Measurements from ENCODE around the gene ZNF740. TPM values are rescaled to one million over a fixed set of nuclear protein-coding genes. Genes with fewer than 3 reads are reported as not detected.

The ZNF740 gene
- total RNA-seq, 1 experiment from 2014 or later = 65.8 TPM

DNA sequence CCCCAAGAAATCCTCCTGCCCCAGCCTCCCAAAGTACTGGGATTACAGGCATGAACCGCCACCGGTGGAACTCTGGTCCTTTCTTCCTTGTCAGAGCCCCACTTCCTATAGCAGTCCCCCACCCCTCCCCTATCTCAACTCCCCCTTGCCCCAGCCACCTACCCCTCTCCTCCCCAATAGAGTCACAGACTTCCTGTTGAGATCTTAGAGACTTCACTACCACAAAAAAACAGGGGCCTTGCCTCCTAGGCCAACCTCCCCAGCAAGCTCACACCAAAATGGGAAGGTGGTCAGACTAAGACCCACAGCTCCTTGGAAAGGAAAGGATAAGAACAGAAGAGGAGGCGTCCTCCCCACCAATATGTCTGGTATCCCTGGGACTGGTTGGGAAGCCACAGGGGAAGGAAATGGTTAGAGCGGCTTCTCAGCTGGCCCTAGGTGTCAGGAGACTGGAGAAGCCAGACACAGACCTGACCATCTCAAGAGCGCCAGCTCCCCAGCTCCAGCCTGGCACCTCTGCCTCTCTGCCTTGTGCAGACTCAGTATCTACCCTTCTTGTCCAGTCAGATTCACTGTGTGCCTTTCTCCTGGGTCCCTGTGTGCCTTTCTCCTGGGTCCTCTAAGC, 18.1 kb downstream of the ZNF740 start:
- Histone ChIP-seq H3K4me1 (replicated peaks; ENCODE audit: insufficient read depth) (peaks cover 10% of the 10 kb centered on the region), H3K9me3 (ENCODE audit: insufficient read depth, low read depth) (no peaks in the 10 kb centered on the region), H2AFZ (no peak overlapping the region), H3F3A (ENCODE audit: insufficient read depth, low read depth) (peaks cover 5% of the 10 kb centered on the region; the same call in 1 of the 2 replicates), H3K27me3 (ENCODE audit: insufficient read depth, low read depth) (no peaks in the 10 kb centered on the region), H4K20me1 (ENCODE audit: insufficient read depth) (no peaks in the 10 kb centered on the region), H3K79me2 (ENCODE audit: low read depth) (no peaks in the 10 kb centered on the region), H3K9me2 (ENCODE audit: insufficient read depth) (no peaks in the 10 kb centered on the region), H3K36me3 (ENCODE audit: low read depth) (no peaks in the 10 kb centered on the region), H3K4me3 (no peak overlapping the region), H3K27ac (no peak overlapping the region), H3K4me2 (no peak overlapping the region)
- BruUV-seq (replicated peaks) = no TSS peak
- intact Hi-C loops (cut with micrococcal nuclease; ENCODE audit: unreplicated experiment) = no loop called here
- TF ChIP-seq, protein P1, sequence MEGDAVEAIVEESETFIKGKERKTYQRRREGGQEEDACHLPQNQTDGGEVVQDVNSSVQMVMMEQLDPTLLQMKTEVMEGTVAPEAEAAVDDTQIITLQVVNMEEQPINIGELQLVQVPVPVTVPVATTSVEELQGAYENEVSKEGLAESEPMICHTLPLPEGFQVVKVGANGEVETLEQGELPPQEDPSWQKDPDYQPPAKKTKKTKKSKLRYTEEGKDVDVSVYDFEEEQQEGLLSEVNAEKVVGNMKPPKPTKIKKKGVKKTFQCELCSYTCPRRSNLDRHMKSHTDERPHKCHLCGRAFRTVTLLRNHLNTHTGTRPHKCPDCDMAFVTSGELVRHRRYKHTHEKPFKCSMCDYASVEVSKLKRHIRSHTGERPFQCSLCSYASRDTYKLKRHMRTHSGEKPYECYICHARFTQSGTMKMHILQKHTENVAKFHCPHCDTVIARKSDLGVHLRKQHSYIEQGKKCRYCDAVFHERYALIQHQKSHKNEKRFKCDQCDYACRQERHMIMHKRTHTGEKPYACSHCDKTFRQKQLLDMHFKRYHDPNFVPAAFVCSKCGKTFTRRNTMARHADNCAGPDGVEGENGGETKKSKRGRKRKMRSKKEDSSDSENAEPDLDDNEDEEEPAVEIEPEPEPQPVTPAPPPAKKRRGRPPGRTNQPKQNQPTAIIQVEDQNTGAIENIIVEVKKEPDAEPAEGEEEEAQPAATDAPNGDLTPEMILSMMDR (conservative IDR thresholded peaks at IDR 0.05) = no peak
- no peak for TF ChIP-seq EZH2 (IDR thresholded peaks at IDR 0.05; ENCODE audit: low read depth)
- CTCF ChIA-PET = interaction anchor here (0.6 kb wide), 1 partner anchor 133 kb away, joined by 3 read pairs; no protein-coding TSS in a partner anchor
- POLR2A ChIA-PET (ENCODE audit: unreplicated experiment) = interaction anchor here (0.6 to 0.7 kb wide), 2 partner anchors 8 to 459 kb away, joined by 3 to 11 read pairs; no protein-coding TSS in a partner anchor
- no peak for DNase-seq

DNA sequence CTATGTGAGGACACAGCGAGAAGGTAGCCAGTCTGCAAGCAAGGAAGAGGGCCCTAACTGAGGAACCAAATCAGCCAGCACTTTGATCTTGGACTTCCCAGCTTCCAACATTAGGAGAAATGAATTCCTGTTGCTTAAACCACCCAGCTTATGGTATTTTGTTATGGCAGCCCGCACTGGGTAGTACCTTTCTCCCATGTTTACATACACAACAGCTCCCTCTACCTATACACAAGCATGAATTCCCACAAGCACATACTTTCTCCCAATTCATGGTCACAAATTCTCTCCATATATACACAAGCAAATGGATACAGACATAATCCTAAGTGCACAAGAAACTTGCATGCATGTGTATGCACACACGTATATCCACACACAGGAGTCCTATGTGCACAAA, 19.2 kb downstream of the ZNF740 start:
- H3K79me2 ChIP-seq (ENCODE audit: low read depth) = no peaks in the 10 kb centered on the region
- H3K4me1 ChIP-seq (replicated peaks; ENCODE audit: insufficient read depth) = peaks cover 10% of the 10 kb centered on the region
- intact Hi-C loops (cut with micrococcal nuclease; ENCODE audit: unreplicated experiment) = loop anchor here (10.0 kb wide), 1 partner anchor 135 kb away; no protein-coding TSS in a partner anchor
- ChIA-PET CTCF (no interaction called here), POLR2A (ENCODE audit: unreplicated experiment) (no interaction called here)
- H3K27me3 ChIP-seq (ENCODE audit: insufficient read depth, low read depth) = no peaks in the 10 kb centered on the region
- no peak overlapping the region for H3K4me2 ChIP-seq
- H3K27ac ChIP-seq = no peak overlapping the region
- H3K9me2 ChIP-seq (ENCODE audit: insufficient read depth) = 0 out of 2 replicates have a peak, but pooled peaks cover 3% of the 10 kb centered on the region
- H3K36me3 ChIP-seq (ENCODE audit: low read depth) = no peaks in the 10 kb centered on the region
- no peak overlapping the region for H3K4me3 ChIP-seq
- TF ChIP-seq, protein P1 (conservative IDR thresholded peaks at IDR 0.05) = no peak
- TF ChIP-seq EZH2 (IDR thresholded peaks at IDR 0.05; ENCODE audit: low read depth) = no peak
- H3K9me3 ChIP-seq (ENCODE audit: insufficient read depth, low read depth) = no peaks in the 10 kb centered on the region
- no TSS peak for BruUV-seq (replicated peaks)
- H3F3A ChIP-seq (ENCODE audit: insufficient read depth, low read depth) = peaks cover 1% of the 10 kb centered on the region; the same call in 1 of the 2 replicates
- H2AFZ ChIP-seq = no peak overlapping the region
- no peak for DNase-seq
- H4K20me1 ChIP-seq (ENCODE audit: insufficient read depth) = no peaks in the 10 kb centered on the region

DNA sequence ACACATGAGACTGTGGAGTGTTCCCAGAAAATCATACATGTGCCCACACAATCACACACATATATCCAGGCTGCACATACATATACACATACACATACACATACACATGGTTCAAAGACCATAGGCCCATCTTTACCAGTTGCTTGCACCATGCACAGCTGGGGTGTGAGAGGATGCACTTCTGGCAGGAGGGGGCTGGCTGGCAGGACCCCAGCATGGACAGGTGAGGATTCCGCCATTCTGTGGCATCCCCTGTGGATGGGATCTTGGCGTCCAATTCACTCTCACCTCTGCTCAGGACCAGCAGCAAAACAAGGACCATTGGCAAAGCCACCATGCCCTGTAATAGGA, 19.6 kb downstream of the ZNF740 start:
- ChIA-PET POLR2A (ENCODE audit: unreplicated experiment) (no interaction called here), CTCF (no interaction called here)
- H3K9me3 ChIP-seq (ENCODE audit: insufficient read depth, low read depth) = no peaks in the 10 kb centered on the region
- H3K27ac ChIP-seq = no peak overlapping the region
- no peaks in the 10 kb centered on the region for H4K20me1 ChIP-seq (ENCODE audit: insufficient read depth)
- H3K4me3 ChIP-seq = no peak overlapping the region
- H3K36me3 ChIP-seq (ENCODE audit: low read depth) = no peaks in the 10 kb centered on the region
- H3K4me1 ChIP-seq (replicated peaks; ENCODE audit: insufficient read depth) = peaks cover 10% of the 10 kb centered on the region
- H3K79me2 ChIP-seq (ENCODE audit: low read depth) = no peaks in the 10 kb centered on the region
- no peak for TF ChIP-seq EZH2 (IDR thresholded peaks at IDR 0.05; ENCODE audit: low read depth)
- TF ChIP-seq, protein P1 (conservative IDR thresholded peaks at IDR 0.05) = no peak
- peaks cover under 1% of the 10 kb centered on the region; the same call in 1 of the 2 replicates for H3F3A ChIP-seq (ENCODE audit: insufficient read depth, low read depth)
- H3K27me3 ChIP-seq (ENCODE audit: insufficient read depth, low read depth) = no peaks in the 10 kb centered on the region
- BruUV-seq (replicated peaks) = no TSS peak
- DNase-seq = no peak
- H3K9me2 ChIP-seq (ENCODE audit: insufficient read depth) = 0 out of 2 replicates have a peak, but pooled peaks cover 3% of the 10 kb centered on the region
- H2AFZ ChIP-seq = no peak overlapping the region
- H3K4me2 ChIP-seq = no peak overlapping the region
- intact Hi-C loops (cut with micrococcal nuclease; ENCODE audit: unreplicated experiment) = loop anchor here (10.0 kb wide), 1 partner anchor 135 kb away; no protein-coding TSS in a partner anchor

Data from PC-9 (cell line).